Heart left ventricle (tissue), 13 donors: ENCODE results near the gene CORO1C.

Experiments
- CTCF ChIP-seq, 12 donors: fragments of 200-600 bp; sonication (generic) in 4 of 12; IDR thresholded peaks; one replicate each; pipeline versions ENCODE4 v1.5.0 to v1.8.0; 2018 to 2022; ENCODE audit warnings: antibody characterized with exemption in 12 of 12, mild to moderate bottlenecking in 5 of 12
- POLR2A ChIP-seq, 2 donors: fragments of 450-650 bp; IDR thresholded peaks; one replicate each; pipeline ENCODE4 v1.6.1; 2017; ENCODE audit warnings: antibody characterized with exemption in 2 of 2, mild to moderate bottlenecking in 2 of 2, moderate library complexity in 2 of 2
- donor health status: ischemic (EF 13 %, LVEDD 7.1; RV severe dilation, severe dysfunction).
- donor health status: DM: no; HTN: yes; CAD: no.
- donor health status: DM: no; HTN: no; CAD: no.
- donor health status: ischemic (EF 25% LVEDD 6.9; RV normal size, moderate dysfunction).
- donor health status: ischemic (EF 25% LVEDD 5.7; RV mildly dilated, moderate dysfunction).
- donor health status: ischemic (EF 35%, LVEDD 5.7; RV mildly dilated, moderate dysfunction).
- donor health status: nonischemic (EF 11% LVEDD 7.7; RV severe dilation, severe dysfunction).
- donor health status: DM: yes; HTN: yes; CAD: no.
- donor health status: PGD.
- donor health status: ischemic (EF 29% LVEDD 5.4; RV normal size, mild dysfunction).
- donor health status: nonischemic (EF 23%, LVEDD 6.1; RV moderate dilation, normal function).

GRCh38 chr12:108609537-108610335 lies 121.6 kb downstream of the CORO1C start:
- TF ChIP-seq CTCF (IDR thresholded peaks at IDR 0.05), result no peak
- TF ChIP-seq POLR2A (IDR thresholded peaks at IDR 0.05), result no peak
